SK-N-SH (cell line): Measurements from ENCODE around the gene XYLT2.

ENCODE experiments used
- ELF1 ChIP-seq: IDR thresholded peaks from 2 replicates; pipeline ENCODE4 v1.4.0; 2012
- MEF2A ChIP-seq: IDR thresholded peaks from 2 replicates; pipeline ENCODE4 v1.4.0; 2012; ENCODE audit warnings: low read depth, borderline replicate concordance
- POLR2AphosphoS5 ChIP-seq: IDR thresholded peaks from 2 replicates; pipeline ENCODE4 v1.6.1; 2012; ENCODE audit warnings: low read depth, low read length
- RAD21 ChIP-seq: IDR thresholded peaks from 2 replicates; pipeline ENCODE4 v1.6.1; 2012; ENCODE audit warnings: mild to moderate bottlenecking, low read length
- SMC3 ChIP-seq: IDR thresholded peaks from 2 replicates; pipeline ENCODE4 v1.6.1; 2012; ENCODE audit warnings: low read depth, low read length, improper control_type of control experiment
- TAF1 ChIP-seq: IDR thresholded peaks from 2 replicates; pipeline ENCODE4 v1.6.1; 2012; ENCODE audit warnings: low read depth, mild to moderate bottlenecking, low read length, moderate library complexity, borderline replicate concordance
- TF ChIP-seq, protein P1 (sequence below): fragments of 200-600 bp; sonication (generic); IDR thresholded peaks from 2 replicates; pipeline ENCODE4 v1.6.1; 2017; ENCODE audit warnings: antibody characterized with exemption, mild to moderate bottlenecking, moderate library complexity
- TF ChIP-seq, protein P2 (sequence below): IDR thresholded peaks from 2 replicates; pipeline ENCODE4 v1.4.0; 2012; ENCODE audit warnings: low read depth, borderline replicate concordance

DNA sequence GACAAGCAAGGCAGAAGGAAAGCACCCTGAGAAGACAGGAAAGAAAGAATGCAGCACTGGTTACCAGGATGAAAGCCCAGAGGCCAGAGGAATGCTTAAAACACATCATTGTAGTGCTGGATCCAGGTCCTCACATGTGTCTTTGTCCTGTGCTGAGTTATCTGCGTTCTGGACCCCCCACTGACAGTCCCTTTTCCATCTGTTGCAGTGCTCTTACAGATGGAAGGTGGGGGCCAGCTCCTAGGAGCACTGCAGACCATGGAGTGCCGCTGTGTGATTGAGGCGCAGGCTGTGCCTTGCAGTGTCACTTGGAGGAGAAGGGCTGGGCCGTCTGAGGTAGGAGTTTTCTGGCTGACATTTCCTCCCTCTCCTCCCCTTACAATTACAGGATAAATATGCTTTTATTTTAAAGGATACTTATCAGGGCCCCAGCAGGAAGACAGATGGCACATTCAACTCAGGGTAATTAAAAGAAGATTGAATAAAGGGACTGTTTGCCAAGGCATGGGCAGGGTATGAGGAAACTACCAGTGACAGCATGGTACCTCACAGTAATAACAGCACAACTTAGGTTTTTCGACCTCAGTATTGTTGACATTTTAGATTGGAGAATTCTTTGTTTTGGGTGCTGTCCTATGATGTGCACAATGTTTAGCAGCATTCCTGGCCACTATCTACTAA lies 30.1 kb downstream of the XYLT2 start:
- TF ChIP-seq, protein P1, sequence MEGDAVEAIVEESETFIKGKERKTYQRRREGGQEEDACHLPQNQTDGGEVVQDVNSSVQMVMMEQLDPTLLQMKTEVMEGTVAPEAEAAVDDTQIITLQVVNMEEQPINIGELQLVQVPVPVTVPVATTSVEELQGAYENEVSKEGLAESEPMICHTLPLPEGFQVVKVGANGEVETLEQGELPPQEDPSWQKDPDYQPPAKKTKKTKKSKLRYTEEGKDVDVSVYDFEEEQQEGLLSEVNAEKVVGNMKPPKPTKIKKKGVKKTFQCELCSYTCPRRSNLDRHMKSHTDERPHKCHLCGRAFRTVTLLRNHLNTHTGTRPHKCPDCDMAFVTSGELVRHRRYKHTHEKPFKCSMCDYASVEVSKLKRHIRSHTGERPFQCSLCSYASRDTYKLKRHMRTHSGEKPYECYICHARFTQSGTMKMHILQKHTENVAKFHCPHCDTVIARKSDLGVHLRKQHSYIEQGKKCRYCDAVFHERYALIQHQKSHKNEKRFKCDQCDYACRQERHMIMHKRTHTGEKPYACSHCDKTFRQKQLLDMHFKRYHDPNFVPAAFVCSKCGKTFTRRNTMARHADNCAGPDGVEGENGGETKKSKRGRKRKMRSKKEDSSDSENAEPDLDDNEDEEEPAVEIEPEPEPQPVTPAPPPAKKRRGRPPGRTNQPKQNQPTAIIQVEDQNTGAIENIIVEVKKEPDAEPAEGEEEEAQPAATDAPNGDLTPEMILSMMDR: no peak
- TF ChIP-seq ELF1: no peak
- TF ChIP-seq TAF1: no peak
- TF ChIP-seq POLR2AphosphoS5: no peak
- TF ChIP-seq MEF2A: no peak
- no peak for TF ChIP-seq RAD21
- TF ChIP-seq, protein P2, sequence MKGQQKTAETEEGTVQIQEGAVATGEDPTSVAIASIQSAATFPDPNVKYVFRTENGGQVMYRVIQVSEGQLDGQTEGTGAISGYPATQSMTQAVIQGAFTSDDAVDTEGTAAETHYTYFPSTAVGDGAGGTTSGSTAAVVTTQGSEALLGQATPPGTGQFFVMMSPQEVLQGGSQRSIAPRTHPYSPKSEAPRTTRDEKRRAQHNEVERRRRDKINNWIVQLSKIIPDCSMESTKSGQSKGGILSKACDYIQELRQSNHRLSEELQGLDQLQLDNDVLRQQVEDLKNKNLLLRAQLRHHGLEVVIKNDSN: no peak
- no peak for TF ChIP-seq SMC3
